Skeletal muscle satellite cell (primary cell): ENCODE data around the gene DMKN.

Experiments
- H3K27me3 ChIP-seq: 2 replicates; pipeline ENCODE4 v1.7.0; 2013; ENCODE audit warnings: low read length; ENCODE audit not compliant: control insufficient read depth, insufficient read depth
- H3K36me3 ChIP-seq: 2 replicates; pipeline ENCODE4 v1.7.0; 2013; ENCODE audit warnings: mild to moderate bottlenecking, control low read depth, low read length; ENCODE audit not compliant: insufficient read depth
- H3K4me1 ChIP-seq: 2 replicates; pipeline ENCODE4 v1.7.0; 2013; ENCODE audit warnings: low read length; ENCODE audit not compliant: control insufficient read depth, insufficient read depth
- H3K4me2 ChIP-seq: 2 replicates; pipeline ENCODE4 v1.7.0; 2013; ENCODE audit warnings: mild to moderate bottlenecking, low read length
- H3K4me3 ChIP-seq: 2 replicates; pipeline ENCODE4 v1.7.0; 2013; ENCODE audit warnings: low read length
- H3K9ac ChIP-seq: 2 replicates; pipeline ENCODE4 v1.7.0; 2013; ENCODE audit warnings: mild to moderate bottlenecking, low read depth, low read length, moderate library complexity
- H3K9me3 ChIP-seq: replicated peaks from 2 replicates; pipeline ENCODE4 v1.7.0; 2013; ENCODE audit warnings: mild to moderate bottlenecking, control low read depth, low read length

Gene DMKN

DNA sequence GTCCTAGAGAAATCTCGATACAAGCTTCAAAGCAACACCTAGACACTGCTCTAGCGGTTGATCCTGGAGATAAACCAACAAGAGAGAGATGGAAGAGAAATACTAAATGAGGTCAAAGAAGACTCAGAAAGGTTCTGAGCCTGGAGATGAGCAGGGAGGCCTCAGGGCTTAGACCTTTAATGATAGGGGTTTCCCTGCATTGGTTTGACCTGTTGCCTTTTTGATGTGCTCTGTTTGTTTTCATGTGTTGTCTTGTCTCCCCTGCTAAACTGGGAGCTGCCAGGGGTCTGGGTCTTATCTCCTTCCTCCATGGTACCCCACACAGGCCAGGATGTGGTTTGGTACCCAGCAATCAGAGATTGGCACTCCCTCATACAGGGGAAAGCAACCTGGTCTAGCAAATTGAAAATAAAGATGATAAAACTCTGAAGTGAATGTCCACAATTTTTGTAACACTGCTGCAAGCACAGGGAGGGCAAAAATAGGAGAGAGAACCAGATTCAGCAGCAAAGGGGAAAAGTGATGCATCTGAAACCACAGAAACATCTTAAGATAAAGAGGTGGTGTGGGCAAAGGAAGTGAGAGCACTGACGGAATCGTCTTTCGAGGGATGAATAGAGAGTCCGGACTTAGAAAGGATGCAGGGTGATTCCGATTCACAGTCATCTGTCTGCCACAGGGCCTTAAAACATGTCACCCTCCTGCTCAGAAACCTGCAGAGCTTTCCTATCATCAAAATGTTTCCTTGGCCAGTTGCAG, 61.9 kb downstream of the DMKN start:
- Histone ChIP-seq H3K9ac (no peak overlapping the region), H3K27me3 (peaks cover 15% of the 10 kb centered on the region)

GRCh38 chr19:35449359-35450043, 63.9 kb downstream of the DMKN start:
- no peaks in the 10 kb centered on the region for H3K36me3 ChIP-seq
- H3K9me3 ChIP-seq: no peaks in the 10 kb centered on the region
- H3K4me2 ChIP-seq: no peak overlapping the region
- H3K27me3 ChIP-seq: peaks cover 25% of the 10 kb centered on the region
- no peak overlapping the region for H3K9ac ChIP-seq
- H3K4me3 ChIP-seq: no peak overlapping the region
- no peaks in the 10 kb centered on the region for H3K4me1 ChIP-seq

More for the DNA sequence above, 61.9 kb downstream of the DMKN start:
- Histone ChIP-seq H3K4me1 (no peaks in the 10 kb centered on the region), H3K9me3 (no peaks in the 10 kb centered on the region), H3K4me3 (no peak overlapping the region), H3K36me3 (no peaks in the 10 kb centered on the region), H3K4me2 (no peak overlapping the region)

- Histone ChIP-seq H3K27me3 (peaks cover 25% of the 10 kb centered on the region), H3K4me3 (no peak within 1 kb of the TSS), H3K4me2 (no peak within 1 kb of the TSS), H3K36me3 (no peaks in the 10 kb centered on the region), H3K4me1 (no peaks in the 10 kb centered on the region), H3K9me3 (no peaks in the 10 kb centered on the region), H3K9ac (no peak within 1 kb of the TSS)
Observed at GRCh38 chr19:35447606-35448469, 65.6 kb downstream of the DMKN start, which contains the start of gene FFAR2. Gene FFAR2 (plus strand): TSS chr19:35448257. CDS start chr19:35449715, 1,458 bp downstream.
